CD14-positive monocyte (primary cell): ENCODE measurements around the gene RPS27L. TPM values are rescaled to one million over a fixed set of nuclear protein-coding genes. Genes with fewer than 3 reads are reported as not detected.

Source experiments
- DNase-seq, 3 donors: peaks; one replicate each; pipeline ENCODE4 v3.0.0-alpha.2; 2011 to 2022
- H2AFZ ChIP-seq: 2 replicates; pipeline ENCODE4 v1.6.0; 2012; ENCODE audit warnings: mild to moderate bottlenecking, low read depth, low read length, inconsistent platforms; ENCODE audit not compliant: insufficient read depth, poor library complexity, severe bottlenecking
- H3K27ac ChIP-seq, 2 donors: 1 replicate in 1 of 2; 2 replicates in 1 of 2; pipeline ENCODE4 v1.5.1; 2012 to 2013; ENCODE audit warnings: low read length in 2 of 2, control low read depth in 1 of 2, inconsistent platforms in 1 of 2, low read depth in 1 of 2, mild to moderate bottlenecking in 1 of 2
- H3K27me3 ChIP-seq, 2 donors: one replicate each; pipeline versions ENCODE4 v1.6.0 to v1.6.1; 2011 to 2013; ENCODE audit warnings: low read length in 2 of 2; ENCODE audit not compliant: control insufficient read depth in 2 of 2, insufficient read depth in 2 of 2
- H3K36me3 ChIP-seq, 2 donors: replicated peaks in 1 of 2; 1 replicate in 1 of 2; 2 replicates in 1 of 2; pipeline versions ENCODE4 v1.5.1 to v1.6.1; 2012 to 2013; ENCODE audit warnings: low read length in 2 of 2, control low read depth in 1 of 2, inconsistent platforms in 1 of 2, mild to moderate bottlenecking in 1 of 2; ENCODE audit not compliant: insufficient read depth in 2 of 2, control insufficient read depth in 1 of 2
- H3K4me1 ChIP-seq, 2 donors: 1 replicate in 1 of 2; 2 replicates in 1 of 2; pipeline versions ENCODE4 v1.5.1 to v1.6.1; 2012 to 2013; ENCODE audit warnings: low read length in 2 of 2, control low read depth in 1 of 2, inconsistent platforms in 1 of 2, mild to moderate bottlenecking in 1 of 2, moderate library complexity in 1 of 2; ENCODE audit not compliant: insufficient read depth in 2 of 2, control insufficient read depth in 1 of 2
- H3K4me2 ChIP-seq: replicated peaks from 2 replicates; pipeline ENCODE3; 2012; ENCODE audit warnings: low read length, moderate library complexity, mild to moderate bottlenecking; ENCODE audit not compliant: poor library complexity, severe bottlenecking; ENCODE audit errors: extremely low read depth
- H3K4me3 ChIP-seq, 3 experiments: fragments of 200-600 bp in 1 of 3; sonication (generic) in 1 of 3; replicated peaks in 1 of 3; 1 replicate in 2 of 3; 2 replicates in 1 of 3; pipeline ENCODE4 v1.5.1; 2011 to 2013; ENCODE audit warnings: low read length in 3 of 3, mild to moderate bottlenecking in 3 of 3, control low read depth in 2 of 3, low read depth in 2 of 3, inconsistent platforms in 1 of 3, moderate library complexity in 1 of 3
- H3K79me2 ChIP-seq: 2 replicates; pipeline ENCODE4 v1.6.0; 2012; ENCODE audit warnings: mild to moderate bottlenecking, control low read depth, inconsistent platforms, low read length, moderate library complexity; ENCODE audit not compliant: insufficient read depth
- H3K9ac ChIP-seq: 2 replicates; pipeline ENCODE4 v1.6.0; 2017; ENCODE audit warnings: low read length, mild to moderate bottlenecking; ENCODE audit not compliant: insufficient read depth, poor library complexity, severe bottlenecking
- H3K9me3 ChIP-seq, 2 donors: replicated peaks in 1 of 2; 1 replicate in 1 of 2; 2 replicates in 1 of 2; pipeline versions ENCODE4 v1.5.1 to v1.6.1; 2012 to 2013; ENCODE audit warnings: low read length in 2 of 2, control low read depth in 1 of 2; ENCODE audit not compliant: control insufficient read depth in 1 of 2, insufficient read depth in 1 of 2
- H4K20me1 ChIP-seq: 2 replicates; pipeline ENCODE4 v1.6.0; 2012; ENCODE audit warnings: mild to moderate bottlenecking, low read length, control low read depth, moderate library complexity; ENCODE audit not compliant: insufficient read depth
- H3K27ac Mint-ChIP-seq, 7 donors: one replicate each; pipeline ENCODE4 v1.8.0; 2020; ENCODE audit warnings: mild to moderate bottlenecking in 7 of 7, mixed read lengths in 7 of 7, moderate library complexity in 6 of 7, inconsistent platforms in 2 of 7
- H3K27me3 Mint-ChIP-seq, 3 donors: one replicate each; pipeline ENCODE4 v1.8.0; 2021 to 2022; ENCODE audit warnings: low read depth in 3 of 3, mild to moderate bottlenecking in 3 of 3, mixed read lengths in 3 of 3, moderate library complexity in 3 of 3, inconsistent platforms in 1 of 3
- H3K36me3 Mint-ChIP-seq, 2 donors: one replicate each; pipeline ENCODE4 v1.8.0; 2020; ENCODE audit warnings: mixed read lengths in 2 of 2, inconsistent platforms in 1 of 2, mild to moderate bottlenecking in 1 of 2
- H3K4me1 Mint-ChIP-seq: one replicate; pipeline ENCODE4 v1.8.0; 2020; ENCODE audit warnings: mild to moderate bottlenecking, mixed read lengths
- H3K4me3 Mint-ChIP-seq, 2 donors: one replicate each; pipeline ENCODE4 v1.8.0; 2020; ENCODE audit warnings: mild to moderate bottlenecking in 2 of 2, mixed read lengths in 2 of 2, moderate library complexity in 1 of 2
- H3K9me3 Mint-ChIP-seq, 7 donors: one replicate each; pipeline ENCODE4 v1.8.0; 2020 to 2022; ENCODE audit warnings: mixed read lengths in 7 of 7, mild to moderate bottlenecking in 6 of 7, moderate library complexity in 6 of 7, inconsistent platforms in 2 of 7
- CTCF ChIP-seq: fragments of 200-600 bp; IDR thresholded peaks from one replicate; pipeline ENCODE4 v1.8.0; 2022; ENCODE audit warnings: antibody characterized with exemption, mild to moderate bottlenecking
- WGBS: methylation state at CpG from one replicate; pipeline ENCODE4 v1.1.5; 2013; ENCODE audit warnings: missing lambda C conversion rate; ENCODE audit not compliant: insufficient coverage; 5-methylcytosine and 5-hydroxymethylcytosine counted together
- intact Hi-C, 2 donors: fragments of 100-400 bp; cut with micrococcal nuclease; formaldehyde crosslinking; loops; one replicate each; pipeline versions ENCODE4 v1.15.0 to v1.15.1; 2023
- polyA plus RNA-seq, 3 donors: library from polyadenylated mRNA; depleted of rRNA in 1 of 3; unstranded in 2 of 3; stranded (reverse) in 1 of 3; fragments of 300-500 nt in 2 of 3; fragments of >200 nt in 1 of 3; fragmentation: Illumina TruSeq in 2 of 3; gene quantifications; 1 replicate in 2 of 3; 2 replicates in 1 of 3; pipeline ENCODE4 v1.2.3, GENCODE V29; 2012 to 2021

Gene RPS27L
- polyA plus RNA-seq, 3 donors = 16.1 to 196 (median 178) TPM

GRCh38 chr15:63200464-63201249, 43.4 kb upstream of the RPS27L start:
- Mint-ChIP-seq H3K27me3 (no peaks in the 10 kb centered on the region), H3K36me3 (peaks cover 25 to 29% of the 10 kb centered on the region in 2 donors), H3K9me3 (no peaks in the 10 kb centered on the region), H3K27ac (peak overlapping the region in 3 of 7 donors; percentile 54 to 71 (median 60)), H3K4me3 (no peak overlapping the region), H3K4me1 (peaks cover 69% of the 10 kb centered on the region)
- Histone ChIP-seq H3K36me3 (peaks cover 5 to 10% of the 10 kb centered on the region in 2 donors), H3K79me2 (peaks cover 100% of the 10 kb centered on the region), H3K4me3 (no peak overlapping the region), H3K4me2 (no peak overlapping the region), H3K27me3 (no peaks in the 10 kb centered on the region), H4K20me1 (peaks cover 99% of the 10 kb centered on the region), H3K9ac (no peak overlapping the region), H3K27ac (no peak overlapping the region), H2AFZ (no peak overlapping the region), H3K4me1 (peaks cover 40 to 55% of the 10 kb centered on the region in 2 donors), H3K9me3 (no peaks in the 10 kb centered on the region)
- intact Hi-C loops = no loop called here
- TF ChIP-seq CTCF = no peak
- no peak for DNase-seq
- 100% methylated on average over 1 of the region's 5 CpGs for WGBS

GRCh38 chr15:63198371-63199250, 41.3 kb upstream of the RPS27L start:
- no peak overlapping the region for H2AFZ ChIP-seq

More at GRCh38 chr15:63198371-63199250, 41.3 kb upstream of the RPS27L start:
- Mint-ChIP-seq H3K27me3 (no peaks in the 10 kb centered on the region), H3K27ac (peak overlapping the region in 5 of 7 donors; percentile 15 to 54 (median 36)), H3K4me3 (no peak overlapping the region), H3K9me3 (no peaks in the 10 kb centered on the region), H3K36me3 (peaks cover 20 to 29% of the 10 kb centered on the region in 2 donors), H3K4me1 (peaks cover 81% of the 10 kb centered on the region)
- TF ChIP-seq CTCF = no peak
- H3K79me2 ChIP-seq = peaks cover 100% of the 10 kb centered on the region
- peaks cover 56 to 73% of the 10 kb centered on the region in 2 donors for H3K4me1 ChIP-seq
- WGBS = no CpG with 5 or more reads among the region's 8 CpGs
- peak overlapping the region in 1 of 2 donors; percentile 27 for H3K27ac ChIP-seq
- no peaks in the 10 kb centered on the region for H3K9me3 ChIP-seq
- intact Hi-C loops = loop anchor here in 1 of 2 donors (10.0 kb wide), 1 partner anchor 306 kb away; the partner anchor contains the start of gene USP3
- no peak overlapping the region for H3K4me3 ChIP-seq
- H3K36me3 ChIP-seq = peaks cover 5 to 10% of the 10 kb centered on the region in 2 donors
- peaks cover 99% of the 10 kb centered on the region for H4K20me1 ChIP-seq
- no peak for DNase-seq
- no peak overlapping the region for H3K4me2 ChIP-seq
- no peaks in the 10 kb centered on the region for H3K27me3 ChIP-seq
- no peak overlapping the region for H3K9ac ChIP-seq
